Thymus (tissue), 11 donors: ENCODE data around the gene UXS1. TPM values are rescaled to one million over a fixed set of nuclear protein-coding genes. Genes with fewer than 3 reads are reported as not detected.

Experiments
- DNase-seq, 9 donors: peaks; one replicate each; pipeline ENCODE4 v3.0.0-alpha.2; 2013; ENCODE audit warnings: low spot score in 9 of 9, low read depth in 6 of 9, missing footprints in 1 of 9
- H3K27ac ChIP-seq, 2 donors: one replicate each; pipeline ENCODE4 v1.5.1; 2013; ENCODE audit warnings: control low read depth in 1 of 2, low read depth in 1 of 2, low read length in 1 of 2, mild to moderate bottlenecking in 1 of 2, moderate library complexity in 1 of 2
- H3K27me3 ChIP-seq, 2 donors: one replicate each; pipeline ENCODE4 v1.5.1; 2013; ENCODE audit warnings: low read length in 1 of 2; ENCODE audit not compliant: control insufficient read depth in 2 of 2, insufficient read depth in 1 of 2
- H3K36me3 ChIP-seq, 2 donors: one replicate each; pipeline ENCODE4 v1.5.1; 2013; ENCODE audit warnings: low read length in 1 of 2, mild to moderate bottlenecking in 1 of 2, moderate library complexity in 1 of 2; ENCODE audit not compliant: control insufficient read depth in 2 of 2, insufficient read depth in 2 of 2
- H3K4me1 ChIP-seq, 2 donors: one replicate each; pipeline ENCODE4 v1.5.1; 2013; ENCODE audit warnings: low read length in 2 of 2; ENCODE audit not compliant: control insufficient read depth in 2 of 2, insufficient read depth in 2 of 2
- H3K4me3 ChIP-seq, 2 donors: one replicate each; pipeline ENCODE4 v1.5.1; 2013; ENCODE audit warnings: low read length in 2 of 2, control low read depth in 1 of 2, mild to moderate bottlenecking in 1 of 2
- H3K9me3 ChIP-seq, 2 donors: one replicate each; pipeline ENCODE4 v1.5.1; 2013; ENCODE audit warnings: low read length in 1 of 2, mild to moderate bottlenecking in 1 of 2; ENCODE audit not compliant: control insufficient read depth in 2 of 2, insufficient read depth in 1 of 2
- WGBS: extraction: QIAGEN DNeasy Blood & Tissue Kit; methylation state at CpG from one replicate; pipeline ENCODE4 v1.1.7; 2013; 5-methylcytosine and 5-hydroxymethylcytosine counted together
- polyA plus RNA-seq: library from polyadenylated mRNA; stranded (reverse); fragments of 200-250 nt; gene quantifications from one replicate; pipeline ENCODE4 v1.2.3, GENCODE V29; 2013
- total RNA-seq: library from RNA; stranded (reverse); fragments of 120-200 nt; gene quantifications from one replicate; pipeline ENCODE4 v1.2.4, GENCODE V29; 2013
- donor health status: healthy.

The UXS1 gene
- total and polyA plus RNA-seq, 2 donors: 21.6 to 31.4 TPM

DNA sequence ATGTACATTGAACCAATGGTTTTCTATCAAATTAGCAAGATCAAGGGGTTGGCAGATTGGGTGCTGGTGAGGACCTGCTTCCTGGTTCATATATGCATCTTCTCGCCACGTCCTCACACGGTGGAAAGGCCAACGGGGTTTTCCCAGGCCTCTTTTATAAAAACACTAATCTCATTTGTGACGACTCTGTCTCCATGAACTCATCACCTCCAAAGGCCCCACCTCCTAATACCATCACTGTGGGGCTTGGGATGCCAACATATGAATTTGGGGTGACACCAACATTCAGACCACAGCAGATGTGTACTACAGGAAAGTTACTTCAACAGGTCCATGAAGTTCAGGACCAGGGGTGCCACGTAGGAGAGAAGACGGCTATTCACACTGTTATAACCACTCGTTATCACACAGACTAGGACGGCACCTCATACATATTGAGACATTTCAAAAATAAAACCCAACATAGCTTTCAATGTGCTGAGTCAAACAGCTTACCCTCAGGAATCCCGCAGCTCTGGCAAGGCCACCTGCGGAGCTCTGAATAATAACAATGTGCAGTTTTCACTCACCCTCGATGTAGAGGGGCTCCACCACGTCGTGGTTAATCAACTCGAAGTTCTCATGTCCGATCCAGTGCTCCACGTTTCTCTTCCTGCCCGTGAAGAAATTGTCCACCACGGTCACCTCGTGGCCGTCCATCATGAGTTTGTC, 49.3 kb downstream of the UXS1 start:
- Histone ChIP-seq H3K27ac (no peak overlapping the region), H3K36me3 (peaks cover 9 to 32% of the 10 kb centered on the region in 2 donors), H3K9me3 (peaks cover 0 to 3% of the 10 kb centered on the region in 2 donors), H3K4me1 (peaks cover 0 to 4% of the 10 kb centered on the region in 2 donors), H3K4me3 (no peak overlapping the region), H3K27me3 (no peaks in the 10 kb centered on the region)
- DNase-seq: no peak
- 95% methylated on average over 21 of the region's 21 CpGs for WGBS

DNA sequence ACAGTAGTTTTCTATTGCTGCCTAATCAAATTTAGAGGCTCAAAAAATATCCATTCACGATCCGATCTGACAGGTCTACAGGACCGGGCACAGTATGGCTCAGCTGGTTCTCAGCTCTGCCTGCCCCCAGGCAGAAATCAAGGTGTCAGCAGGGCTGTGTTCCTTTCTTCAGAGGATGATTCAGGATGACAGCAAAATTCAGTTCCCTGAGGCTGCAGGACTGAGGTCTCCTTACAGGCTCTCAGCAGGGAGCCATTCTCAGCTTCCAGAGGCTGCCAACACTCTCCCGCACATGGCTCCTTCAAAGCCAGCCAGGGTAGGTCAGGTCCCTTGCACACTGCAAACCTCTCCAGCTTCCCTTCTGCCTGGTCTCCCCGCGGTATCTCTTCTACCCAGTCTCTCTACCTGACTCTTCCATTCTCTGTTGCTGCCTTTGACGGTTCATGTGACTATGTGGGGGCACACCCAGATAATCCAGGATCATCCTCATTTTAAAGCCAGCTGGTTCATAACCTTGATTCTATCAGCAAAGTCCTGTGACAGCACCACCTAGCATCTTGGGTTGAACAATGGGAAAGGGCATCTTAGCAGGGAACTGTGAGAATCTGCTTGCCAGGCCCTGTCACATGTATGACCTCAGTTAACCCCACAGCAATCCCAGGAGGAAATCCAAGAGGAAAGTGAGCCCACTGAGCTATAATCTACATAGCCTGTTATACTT, 50.4 kb downstream of the UXS1 start:
- no peak overlapping the region for H3K27ac ChIP-seq
- no peak for DNase-seq
- H3K27me3 ChIP-seq: no peaks in the 10 kb centered on the region
- peaks cover 0 to 3% of the 10 kb centered on the region in 2 donors for H3K9me3 ChIP-seq
- H3K36me3 ChIP-seq: peaks cover 9 to 28% of the 10 kb centered on the region in 2 donors
- peaks cover 0 to 11% of the 10 kb centered on the region in 2 donors for H3K4me1 ChIP-seq
- WGBS: 98% methylated on average over 7 of the region's 7 CpGs
- H3K4me3 ChIP-seq: no peak overlapping the region

DNA sequence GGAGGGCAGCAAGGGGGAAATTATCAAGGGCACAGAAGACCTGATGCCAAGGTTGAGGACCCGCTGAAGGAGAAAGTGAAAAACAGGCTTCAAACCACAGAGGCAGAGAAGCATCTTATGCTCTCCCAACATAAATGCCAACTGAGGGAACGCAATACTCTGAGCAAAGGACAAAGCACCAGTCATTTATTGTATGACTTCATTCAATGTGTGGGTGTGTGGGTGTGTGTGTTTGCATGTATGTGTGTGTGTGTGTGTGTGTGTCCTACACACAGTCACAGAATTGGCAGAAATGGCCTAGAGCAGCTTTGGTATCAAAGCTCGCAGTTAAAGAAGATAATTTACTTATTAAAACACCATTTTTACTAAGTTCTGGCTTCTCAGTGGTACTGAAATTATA, 51.4 kb downstream of the UXS1 start:
- DNase-seq: no peak
- WGBS: 91% methylated on average over 3 of the region's 3 CpGs
- no peaks in the 10 kb centered on the region for H3K27me3 ChIP-seq
- H3K9me3 ChIP-seq: peaks cover 0 to 3% of the 10 kb centered on the region in 2 donors
- H3K4me1 ChIP-seq: peaks cover 3 to 21% of the 10 kb centered on the region in 2 donors
- peaks cover 12 to 28% of the 10 kb centered on the region in 2 donors for H3K36me3 ChIP-seq
- H3K27ac ChIP-seq: no peak overlapping the region
- no peak overlapping the region for H3K4me3 ChIP-seq

DNA sequence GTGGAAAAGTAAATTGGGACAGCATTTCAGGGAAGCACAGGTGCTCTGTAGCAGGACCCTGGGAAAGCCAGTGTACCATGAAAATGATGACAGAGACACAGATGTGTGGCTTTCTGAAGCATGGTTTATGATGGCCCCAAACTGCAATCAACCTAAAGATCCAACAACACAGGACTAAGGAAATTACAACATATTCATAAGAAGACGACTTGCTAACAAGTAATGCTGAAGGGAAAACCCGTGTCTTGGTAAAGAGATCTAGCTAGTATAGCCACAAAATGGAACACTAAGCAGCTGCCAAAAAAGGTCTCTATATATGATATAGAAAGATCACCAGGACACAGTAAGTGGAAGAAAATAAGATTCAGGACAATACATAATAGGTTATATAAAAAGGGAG, 53.2 kb downstream of the UXS1 start:
- Histone ChIP-seq H3K9me3 (no peaks in the 10 kb centered on the region), H3K4me1 (peaks cover 3 to 24% of the 10 kb centered on the region in 2 donors), H3K4me3 (no peak overlapping the region), H3K27me3 (no peaks in the 10 kb centered on the region), H3K27ac (no peak overlapping the region), H3K36me3 (peaks cover 12 to 28% of the 10 kb centered on the region in 2 donors)
- DNase-seq: no peak
- WGBS: 94% methylated on average over 2 of the region's 2 CpGs

DNA sequence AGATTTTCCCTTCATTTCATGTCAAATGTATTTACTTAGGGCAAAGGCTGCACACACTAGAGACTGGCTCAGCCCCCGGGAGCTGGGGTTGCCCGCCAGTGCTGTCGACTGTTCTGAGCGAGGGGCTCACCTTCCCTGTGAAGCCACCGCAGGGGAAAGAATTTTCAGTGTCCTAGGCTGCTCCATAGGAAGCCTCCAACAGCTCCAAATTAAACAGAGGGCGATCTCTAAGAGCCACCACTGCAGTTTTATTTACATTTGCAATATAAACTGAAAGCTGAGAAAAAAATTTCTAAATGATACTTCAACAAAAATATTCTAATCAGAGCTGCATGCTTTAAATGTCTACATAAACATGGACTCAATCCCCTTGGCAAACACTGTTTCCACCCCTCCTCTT, 54.0 kb downstream of the UXS1 start:
- 96% methylated on average over 6 of the region's 6 CpGs for WGBS
- peaks cover 11 to 26% of the 10 kb centered on the region in 2 donors for H3K36me3 ChIP-seq
- no peak for DNase-seq

DNA sequence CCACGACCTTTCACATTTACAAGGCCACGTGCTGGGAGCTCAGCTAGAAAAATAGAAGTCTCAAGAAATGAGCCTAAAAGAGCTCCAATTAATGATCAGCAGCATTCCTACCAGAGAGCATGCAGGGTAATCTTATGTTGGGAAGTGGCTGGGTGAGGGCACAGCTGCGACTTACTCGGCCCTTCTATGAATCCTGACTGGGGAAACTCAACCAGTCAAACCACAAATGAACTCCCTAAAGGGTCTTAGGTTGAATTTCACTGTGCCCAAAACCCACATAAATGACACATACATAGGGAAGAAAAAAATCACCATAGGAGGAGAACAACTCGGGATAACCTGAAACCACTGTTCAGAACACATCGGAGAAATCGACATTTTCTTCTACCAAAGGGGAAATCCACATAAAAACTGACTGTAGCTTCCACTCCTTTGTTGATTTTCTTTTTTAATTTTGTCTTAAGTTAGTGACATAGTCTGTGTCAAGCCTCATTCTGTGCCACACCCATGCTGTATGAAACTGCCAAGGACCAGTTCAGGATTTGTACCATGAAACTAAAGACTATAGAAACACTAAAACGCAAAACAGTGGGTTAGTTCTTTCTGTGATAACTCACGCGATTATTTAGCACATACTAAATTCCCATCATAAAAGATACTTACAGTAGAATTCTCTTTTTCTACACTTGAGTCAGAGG, 54.7 kb downstream of the UXS1 start:
- WGBS: 71% methylated on average over 10 of the region's 10 CpGs
- H3K27ac ChIP-seq: peak overlapping the region in 1 of 2 donors; percentile 33
- no peak for DNase-seq

More for the DNA sequence above, 54.0 kb downstream of the UXS1 start:
- no peaks in the 10 kb centered on the region for H3K27me3 ChIP-seq
- no peak overlapping the region for H3K4me3 ChIP-seq
- no peaks in the 10 kb centered on the region for H3K9me3 ChIP-seq
- no peak overlapping the region for H3K27ac ChIP-seq
- peaks cover 3 to 24% of the 10 kb centered on the region in 2 donors for H3K4me1 ChIP-seq

DNA sequence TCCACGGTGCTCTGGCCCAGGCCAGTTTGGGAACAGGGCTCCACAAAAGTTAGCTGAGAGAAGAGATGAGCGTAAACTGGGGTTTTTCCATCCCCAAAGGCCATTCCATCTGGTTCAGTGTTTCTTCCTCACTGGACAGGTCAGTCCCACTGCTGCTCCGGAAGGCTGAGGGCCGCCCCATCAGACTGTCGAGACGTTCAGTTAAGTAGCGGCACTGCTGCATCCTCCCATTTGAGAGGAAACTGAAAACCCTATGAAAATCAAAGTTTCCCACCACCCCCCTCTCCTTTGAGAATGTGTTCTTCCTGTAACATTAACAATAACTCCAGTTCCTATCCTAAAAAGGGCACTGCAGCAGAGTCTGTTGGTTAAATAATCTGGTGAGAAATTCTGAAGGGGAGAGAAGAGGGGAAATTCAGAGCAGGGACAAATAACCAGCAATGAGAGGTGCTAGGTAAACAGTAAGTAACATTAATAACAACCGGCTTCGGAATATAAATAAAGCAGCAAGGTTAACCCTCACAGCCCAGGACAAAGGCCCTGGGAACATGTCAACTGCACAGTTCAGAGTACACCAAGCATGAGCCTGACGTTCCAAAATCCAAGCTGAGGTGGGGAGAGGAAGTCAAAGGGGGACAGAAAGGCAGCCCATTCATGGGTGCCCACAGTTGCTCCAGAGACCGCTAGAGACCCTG, 55.4 kb downstream of the UXS1 start:
- H3K27me3 ChIP-seq: no peaks in the 10 kb centered on the region
- DNase-seq: peak in 1 of 9 donors; percentile 24
- H3K9me3 ChIP-seq: no peaks in the 10 kb centered on the region
- peak overlapping the region; percentile 33 to 63 for H3K27ac ChIP-seq
- peaks cover 6 to 18% of the 10 kb centered on the region in 2 donors for H3K36me3 ChIP-seq
- 88% methylated on average over 11 of the region's 11 CpGs for WGBS
- no peak overlapping the region for H3K4me3 ChIP-seq
- peaks cover 3 to 24% of the 10 kb centered on the region in 2 donors for H3K4me1 ChIP-seq

More for the DNA sequence above, 54.7 kb downstream of the UXS1 start:
- Histone ChIP-seq H3K9me3 (no peaks in the 10 kb centered on the region), H3K27me3 (no peaks in the 10 kb centered on the region), H3K36me3 (peaks cover 6 to 21% of the 10 kb centered on the region in 2 donors), H3K4me1 (peaks cover 3 to 24% of the 10 kb centered on the region in 2 donors), H3K4me3 (no peak overlapping the region)

DNA sequence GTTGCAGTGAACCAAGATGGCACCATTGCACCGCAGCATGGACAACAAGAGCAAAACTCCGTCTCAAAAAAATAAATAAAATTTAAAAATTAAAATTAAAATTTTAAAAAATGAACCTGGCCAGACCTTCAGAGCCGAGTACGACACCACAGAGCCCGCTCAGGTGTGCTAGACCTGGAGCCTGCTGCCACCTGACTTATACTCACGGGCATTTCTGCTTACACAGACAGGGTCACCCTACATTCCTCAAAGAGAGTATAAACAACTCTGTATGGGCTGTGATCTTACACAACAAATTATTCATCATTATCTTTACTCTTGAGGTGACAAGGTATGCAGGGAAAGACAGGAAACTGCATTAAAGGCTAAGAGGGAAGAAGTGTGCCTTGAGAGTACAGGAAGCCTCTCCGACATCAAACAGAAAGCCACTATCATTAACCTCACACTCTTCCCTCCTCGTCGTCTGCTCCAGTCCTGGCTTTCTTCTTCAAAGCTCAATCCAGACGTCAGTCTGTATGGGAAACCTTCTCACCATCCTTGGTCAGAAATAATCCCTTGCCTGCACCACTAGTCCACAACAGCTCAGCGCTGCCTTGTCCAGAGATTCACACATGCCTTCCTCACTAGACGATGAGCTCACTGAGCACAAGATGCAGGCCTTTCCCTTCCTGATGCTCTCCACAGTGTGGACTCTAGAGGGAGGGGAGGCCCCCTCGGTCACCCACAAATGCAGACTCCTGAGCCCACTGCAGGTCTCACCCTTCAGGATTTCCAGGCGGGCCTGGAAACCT, 56.2 kb downstream of the UXS1 start:
- 69% methylated on average over 14 of the region's 14 CpGs for WGBS
- H3K27me3 ChIP-seq: no peaks in the 10 kb centered on the region
- peaks cover 6 to 16% of the 10 kb centered on the region in 2 donors for H3K36me3 ChIP-seq
- peaks cover 3 to 24% of the 10 kb centered on the region in 2 donors for H3K4me1 ChIP-seq
- peak overlapping the region; percentile 60 to 63 for H3K27ac ChIP-seq
- peak in 4 of 9 donors; percentile 6 to 56 (median 28) for DNase-seq
- H3K9me3 ChIP-seq: no peaks in the 10 kb centered on the region
- H3K4me3 ChIP-seq: no peak overlapping the region
